HG02938 (cell line): Measurements from ENCODE around the gene MAST1.
A peak's percentile ranks its signal among the peaks of the same experiment; 100 is the strongest.
"Not testable (repeated sequence)": the region's sequence is repeated elsewhere in the genome, so short reads cannot be mapped to it uniquely, and the experiment has no call there.

Experiments used
- ATAC-seq: cut with Tn5 transposase; IDR thresholded peaks from one replicate; pipeline ENCODE4 v1.9.1; 2021; ENCODE audit warnings: mild to moderate bottlenecking, moderate library complexity; ENCODE audit not compliant: unreplicated experiment

Gene MAST1

GRCh38 chr19:12800923-12801465 lies 37.3 kb upstream of the MAST1 start:
- ATAC-seq: no peak

- no peak for ATAC-seq
Measured at GRCh38 chr19:12801466-12802266, 36.6 kb upstream of the MAST1 start, which contains the start of the genes PRDX2 and THSD8. PRDX2 (minus strand) TSS chr19:12801800; CDS start chr19:12801261, 539 bp downstream. THSD8 (plus strand) TSS chr19:12802069; CDS start chr19:12802072, 3 bp downstream.

- ATAC-seq: no peak
Measured at GRCh38 chr19:12802267-12803106, 35.8 kb upstream of the MAST1 start.

GRCh38 chr19:12804051-12804450 lies 34.3 kb upstream of the MAST1 start:
- ATAC-seq: no peak

GRCh38 chr19:12806242-12807081 lies 31.9 kb upstream of the MAST1 start, which contains the start of gene RNASEH2A:
RNASEH2A (plus strand) TSS chr19:12806584; CDS start chr19:12806674, 90 bp downstream.
- peak; percentile 74 for ATAC-seq

- no peak for ATAC-seq
Measured at GRCh38 chr19:12815088-12815487, 23.2 kb upstream of the MAST1 start.

- not testable (repeated sequence) for ATAC-seq
Measured at GRCh38 chr19:12817188-12817587, 21.1 kb upstream of the MAST1 start.

GRCh38 chr19:12817810-12818209 lies 20.5 kb upstream of the MAST1 start:
- ATAC-seq: not testable (repeated sequence)

GRCh38 chr19:12821761-12822160 lies 16.6 kb upstream of the MAST1 start:
- no peak for ATAC-seq

GRCh38 chr19:12825254-12826131 lies 12.8 kb upstream of the MAST1 start:
- ATAC-seq: no peak

GRCh38 chr19:12828494-12828893 lies 9.8 kb upstream of the MAST1 start:
- ATAC-seq: no peak

- ATAC-seq: no peak
Measured at GRCh38 chr19:12833418-12833737, 4.9 kb upstream of the MAST1 start.

GRCh38 chr19:12833738-12834565 lies 4.4 kb upstream of the MAST1 start:
- ATAC-seq: no peak

- no peak for ATAC-seq
Measured at GRCh38 chr19:12834566-12834943, 3.8 kb upstream of the MAST1 start, which contains the start of gene RTBDN. RTBDN (minus strand) TSS chr19:12834579; CDS start chr19:12829979, 4,600 bp downstream.

- no peak for ATAC-seq
Measured at GRCh38 chr19:12834976-12835757, 3.1 kb upstream of the MAST1 start.

GRCh38 chr19:12836529-12836863 lies 1.8 kb upstream of the MAST1 start:
- ATAC-seq: no peak

- no peak for ATAC-seq
Measured at GRCh38 chr19:12837225-12837624, 1.1 kb upstream of the MAST1 start.
